ENCODE results near the gene GNG13.
"Not testable (repeated sequence)": the region's sequence is repeated elsewhere in the genome, so short reads cannot be mapped to it uniquely, and the experiment has no call there.

GNG13 gene

GRCh38 chr16:760065-760464 lies 40.5 kb downstream of the GNG13 start:
- DNase-seq: no peak

GRCh38 chr16:759110-759910 lies 41.2 kb downstream of the GNG13 start:
- no peak for DNase-seq

GRCh38 chr16:756428-756827 lies 44.1 kb downstream of the GNG13 start:
- no peak for DNase-seq

GRCh38 chr16:754656-755055 lies 45.9 kb downstream of the GNG13 start:
- no peak for DNase-seq

GRCh38 chr16:754121-754607 lies 46.4 kb downstream of the GNG13 start:
- DNase-seq: not testable (repeated sequence)

- no peak for DNase-seq
These were observed 48.6 kb downstream of the GNG13 start for GRCh38 chr16:752007-752312.

GRCh38 chr16:751152-752006 lies 49.2 kb downstream of the GNG13 start:
- no peak for DNase-seq

GRCh38 chr16:750485-750884 lies 50.0 kb downstream of the GNG13 start:
- DNase-seq: no peak

DNA sequence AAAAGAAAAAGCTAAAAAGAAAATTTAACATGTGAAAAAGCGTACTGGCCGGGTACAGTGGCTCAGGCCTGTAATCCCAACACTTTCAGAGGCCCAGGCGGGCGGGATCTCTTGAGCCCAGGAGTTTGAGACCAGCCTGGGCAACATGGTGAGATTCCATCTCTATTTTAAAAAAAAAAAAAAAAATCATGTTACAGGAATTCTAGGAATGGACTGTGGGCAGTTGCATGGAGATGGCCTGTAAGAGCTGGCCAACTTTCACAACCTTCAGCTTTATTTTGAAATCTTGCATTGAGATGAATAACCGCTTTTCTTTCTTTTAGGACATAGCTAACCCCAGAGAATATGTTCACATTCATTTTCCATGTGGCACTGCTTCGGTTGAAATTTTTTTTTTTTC lies 51.5 kb downstream of the GNG13 start:
- peak; percentile 73 for DNase-seq
